ENCODE measurements around the gene OPN1SW.

GRCh38 chr7:128792471-128793180, 17.0 kb upstream of the OPN1SW start:
- TF ChIP-seq POLR2A (IDR thresholded peaks at IDR 0.05) (no peak), CTCF (IDR thresholded peaks at IDR 0.05) (no peak)

Measured in esophagus squamous epithelium (tissue), 4 donors.